ENCODE results near the gene SIM2.
A peak's percentile ranks its signal among the peaks of the same experiment; 100 is the strongest.

DNA sequence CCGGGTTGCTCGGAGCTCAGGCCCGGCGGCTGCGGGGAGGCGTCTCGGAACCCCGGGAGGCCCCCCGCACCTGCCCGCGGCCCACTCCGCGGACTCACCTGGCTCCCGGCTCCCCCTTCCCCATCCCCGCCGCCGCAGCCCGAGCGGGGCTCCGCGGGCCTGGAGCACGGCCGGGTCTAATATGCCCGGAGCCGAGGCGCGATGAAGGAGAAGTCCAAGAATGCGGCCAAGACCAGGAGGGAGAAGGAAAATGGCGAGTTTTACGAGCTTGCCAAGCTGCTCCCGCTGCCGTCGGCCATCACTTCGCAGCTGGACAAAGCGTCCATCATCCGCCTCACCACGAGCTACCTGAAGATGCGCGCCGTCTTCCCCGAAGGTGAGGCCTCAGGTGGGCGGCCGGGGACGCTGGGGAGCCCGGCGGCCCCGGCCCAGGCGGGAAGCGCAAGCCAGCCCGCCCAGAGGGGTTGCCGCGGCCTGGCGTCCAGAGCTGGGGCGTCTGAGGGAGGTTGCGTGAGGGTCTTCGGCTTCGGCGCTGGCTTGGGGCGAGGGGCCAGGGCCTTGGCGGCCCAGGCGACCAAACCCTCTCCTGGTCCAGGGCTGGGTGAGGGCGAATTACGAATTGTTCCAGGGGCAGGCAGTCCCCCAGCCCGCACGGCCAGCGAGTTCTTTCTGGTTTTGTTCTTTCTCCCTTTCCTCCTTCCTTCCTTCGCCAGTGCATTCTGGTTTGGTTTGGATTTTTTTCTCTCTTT is 805 bp downstream of the SIM2 start:
- TF ChIP-seq, protein P1, sequence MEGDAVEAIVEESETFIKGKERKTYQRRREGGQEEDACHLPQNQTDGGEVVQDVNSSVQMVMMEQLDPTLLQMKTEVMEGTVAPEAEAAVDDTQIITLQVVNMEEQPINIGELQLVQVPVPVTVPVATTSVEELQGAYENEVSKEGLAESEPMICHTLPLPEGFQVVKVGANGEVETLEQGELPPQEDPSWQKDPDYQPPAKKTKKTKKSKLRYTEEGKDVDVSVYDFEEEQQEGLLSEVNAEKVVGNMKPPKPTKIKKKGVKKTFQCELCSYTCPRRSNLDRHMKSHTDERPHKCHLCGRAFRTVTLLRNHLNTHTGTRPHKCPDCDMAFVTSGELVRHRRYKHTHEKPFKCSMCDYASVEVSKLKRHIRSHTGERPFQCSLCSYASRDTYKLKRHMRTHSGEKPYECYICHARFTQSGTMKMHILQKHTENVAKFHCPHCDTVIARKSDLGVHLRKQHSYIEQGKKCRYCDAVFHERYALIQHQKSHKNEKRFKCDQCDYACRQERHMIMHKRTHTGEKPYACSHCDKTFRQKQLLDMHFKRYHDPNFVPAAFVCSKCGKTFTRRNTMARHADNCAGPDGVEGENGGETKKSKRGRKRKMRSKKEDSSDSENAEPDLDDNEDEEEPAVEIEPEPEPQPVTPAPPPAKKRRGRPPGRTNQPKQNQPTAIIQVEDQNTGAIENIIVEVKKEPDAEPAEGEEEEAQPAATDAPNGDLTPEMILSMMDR (IDR thresholded peaks at IDR 0.05; ENCODE audit: insufficient read depth, low read depth, low read length) = no peak
- TF ChIP-seq EZH2 (IDR thresholded peaks at IDR 0.05; ENCODE audit: insufficient read depth, low read length) = peak; percentile 59

Data from astrocyte (in vitro differentiated cells and primary cell).